IMR-90 (cell line): ENCODE measurements around the gene CIB2. TPM values are rescaled to one million over a fixed set of nuclear protein-coding genes. Genes with fewer than 3 reads are reported as not detected.

Experiments
- ATAC-seq: fragments of 200-7000 bp; cut with Tn5 transposase; 2 replicates; pipeline ENCODE4 v1.9.1; 2020; ENCODE audit warnings: low read depth, mild to moderate bottlenecking, moderate library complexity
- BruUV-seq: library from RNA; stranded (reverse); fragments of 400-500 nt; replicated peaks from 2 replicates; lab custom pipeline; 2021; lab: Mats Ljungman, UMichigan
- CTCF ChIA-PET: fragments of 300-600 bp; formaldehyde crosslinking; extraction: SDS; loops from one replicate; lab custom pipeline; 2021; ENCODE audit warnings: antibody characterized with exemption; lab: Yijun Ruan, JAX
- POLR2A ChIA-PET: fragments of 300-600 bp; sonication (Branson Sonifier 250); formaldehyde crosslinking; loops from one replicate; lab custom pipeline; 2022; ENCODE audit warnings: antibody characterized with exemption; ENCODE audit not compliant: unreplicated experiment; lab: Charles Lee
- DNase-seq: peaks from one replicate; pipeline ENCODE4 v3.0.0; 2013
- H2AFZ ChIP-seq: replicated peaks from 2 replicates; pipeline ENCODE3; 2013; ENCODE audit warnings: low read length, mild to moderate bottlenecking; ENCODE audit not compliant: poor library complexity
- H2AK5ac ChIP-seq: 2 replicates; pipeline ENCODE4 v1.6.1; 2013; ENCODE audit warnings: low read depth, low read length, inconsistent platforms
- H2AK9ac ChIP-seq: replicated peaks from 2 replicates; pipeline ENCODE3; 2013; ENCODE audit warnings: mild to moderate bottlenecking, low read depth, low read length, moderate library complexity; ENCODE audit not compliant: poor library complexity
- H2BK120ac ChIP-seq: 2 replicates; pipeline ENCODE4 v1.6.1; 2013; ENCODE audit warnings: low read depth, low read length, inconsistent platforms
- H2BK15ac ChIP-seq: 3 replicates; pipeline ENCODE4 v1.6.1; 2013; ENCODE audit warnings: low read depth, low read length, inconsistent platforms
- H2BK20ac ChIP-seq: 2 replicates; pipeline ENCODE4 v1.6.1; 2013; ENCODE audit warnings: low read depth, mild to moderate bottlenecking, inconsistent platforms, low read length, moderate library complexity
- H2BK5ac ChIP-seq: 2 replicates; pipeline ENCODE4 v1.6.1; 2013; ENCODE audit warnings: mild to moderate bottlenecking, low read depth, low read length, inconsistent platforms; ENCODE audit not compliant: poor library complexity, severe bottlenecking
- H3K14ac ChIP-seq: replicated peaks from 2 replicates; pipeline ENCODE4 v1.6.1; 2013; ENCODE audit warnings: low read depth, low read length, inconsistent platforms
- H3K18ac ChIP-seq: 2 replicates; pipeline ENCODE4 v1.6.1; 2013; ENCODE audit warnings: low read depth, low read length, control low read depth
- H3K23ac ChIP-seq: 2 replicates; pipeline ENCODE4 v1.6.1; 2013; ENCODE audit warnings: low read depth, low read length, inconsistent platforms
- H3K27ac ChIP-seq: 2 replicates; pipeline ENCODE4 v1.5.1; 2013; ENCODE audit warnings: mild to moderate bottlenecking, control low read depth, low read length; ENCODE audit not compliant: insufficient read depth
- H3K27me3 ChIP-seq: 2 replicates; pipeline ENCODE4 v1.6.1; 2013; ENCODE audit warnings: low read length; ENCODE audit not compliant: control insufficient read depth, insufficient read depth
- H3K36me3 ChIP-seq: 2 replicates; pipeline ENCODE4 v1.6.1; 2013; ENCODE audit warnings: low read length, mixed read lengths; ENCODE audit not compliant: control insufficient read depth, insufficient read depth
- H3K4ac ChIP-seq: 2 replicates; pipeline ENCODE4 v1.6.1; 2013; ENCODE audit warnings: low read depth, low read length, inconsistent platforms
- H3K4me1 ChIP-seq: 2 replicates; pipeline ENCODE4 v1.6.1; 2013; ENCODE audit warnings: low read length, mixed read lengths; ENCODE audit not compliant: control insufficient read depth, insufficient read depth
- H3K4me2 ChIP-seq: 2 replicates; pipeline ENCODE4 v1.6.1; 2013; ENCODE audit warnings: low read depth, mild to moderate bottlenecking, control low read depth, low read length, moderate library complexity
- H3K4me3 ChIP-seq: 2 replicates; pipeline ENCODE4 v1.5.1; 2013; ENCODE audit warnings: low read depth, mild to moderate bottlenecking, control low read depth, low read length, moderate library complexity; ENCODE audit not compliant: insufficient read depth
- H3K56ac ChIP-seq: 2 replicates; pipeline ENCODE4 v1.6.1; 2013; ENCODE audit warnings: low read length, inconsistent platforms; ENCODE audit not compliant: insufficient read depth; ENCODE audit errors: extremely low read depth
- H3K79me1 ChIP-seq, 2 experiments: 2 replicates each; pipeline ENCODE4 v1.6.1; 2013; ENCODE audit warnings: low read length in 2 of 2, inconsistent platforms in 1 of 2, low read depth in 1 of 2
- H3K9ac ChIP-seq: 2 replicates; pipeline ENCODE4 v1.6.1; 2013; ENCODE audit warnings: low read depth, low read length, control low read depth
- H3K9me1 ChIP-seq: 2 replicates; pipeline ENCODE4 v1.6.1; 2013; ENCODE audit warnings: low read length, inconsistent platforms; ENCODE audit not compliant: insufficient read depth
- H3K9me3 ChIP-seq: 2 replicates; pipeline ENCODE4 v1.6.1; 2013; ENCODE audit warnings: low read length; ENCODE audit not compliant: control insufficient read depth, insufficient read depth
- H4K20me1 ChIP-seq: 2 replicates; pipeline ENCODE4 v1.6.1; 2013; ENCODE audit warnings: low read length, inconsistent platforms; ENCODE audit not compliant: insufficient read depth
- H4K5ac ChIP-seq: 2 replicates; pipeline ENCODE4 v1.6.1; 2013; ENCODE audit warnings: mild to moderate bottlenecking, low read depth, low read length, control low read depth
- H4K8ac ChIP-seq, 2 experiments: 2 replicates each; pipeline ENCODE4 v1.6.1; 2013; ENCODE audit warnings: low read depth in 2 of 2, low read length in 2 of 2, control low read depth in 1 of 2, inconsistent platforms in 1 of 2
- H4K91ac ChIP-seq: 2 replicates; pipeline ENCODE4 v1.6.1; 2013; ENCODE audit warnings: low read depth, low read length, inconsistent platforms; ENCODE audit not compliant: insufficient read depth
- BHLHE40 ChIP-seq: fragments of 150-350 bp; IDR thresholded peaks from 2 replicates; pipeline ENCODE4 v1.6.1; 2016; ENCODE audit warnings: mild to moderate bottlenecking, low read depth, low read length
- CEBPB ChIP-seq: IDR thresholded peaks from 2 replicates; pipeline ENCODE4 v1.6.1; 2012; ENCODE audit warnings: low read depth, low read length, improper control_type of control experiment
- CHD1 ChIP-seq: IDR thresholded peaks from 2 replicates; pipeline ENCODE4 v1.6.1; 2012; ENCODE audit warnings: low read depth, low read length, improper control_type of control experiment
- CTCF ChIP-seq: conservative IDR thresholded peaks from 2 replicates; pipeline ENCODE4 v1.5.1; 2012; ENCODE audit warnings: mild to moderate bottlenecking, low read depth, low read length, improper control_type of control experiment
- ELK1 ChIP-seq: fragments of 150-350 bp; IDR thresholded peaks from 2 replicates; pipeline ENCODE4 v1.6.1; 2016; ENCODE audit warnings: low read depth, mild to moderate bottlenecking, low read length, moderate library complexity, borderline replicate concordance
- FOS ChIP-seq: fragments of 150-350 bp; IDR thresholded peaks from 2 replicates; pipeline ENCODE4 v1.6.1; 2016; ENCODE audit warnings: low read depth, low read length
- MAFK ChIP-seq: IDR thresholded peaks from 2 replicates; pipeline ENCODE4 v1.6.1; 2012; ENCODE audit warnings: low read depth, low read length, improper control_type of control experiment
- NFE2L2 ChIP-seq: fragments of 150-350 bp; IDR thresholded peaks from 2 replicates; pipeline ENCODE4 v1.6.1; 2016; ENCODE audit warnings: low read depth, mild to moderate bottlenecking, low read length
- POLR2A ChIP-seq: IDR thresholded peaks from 2 replicates; pipeline ENCODE4 v1.6.1; 2012; ENCODE audit warnings: mild to moderate bottlenecking, low read depth, low read length
- RAD21 ChIP-seq: IDR thresholded peaks from 2 replicates; pipeline ENCODE4 v1.6.1; 2012; ENCODE audit warnings: low read length, improper control_type of control experiment
- RCOR1 ChIP-seq: IDR thresholded peaks from 2 replicates; pipeline ENCODE4 v1.6.1; 2012; ENCODE audit warnings: mild to moderate bottlenecking, low read length, improper control_type of control experiment; ENCODE audit not compliant: insufficient replicate concordance
- WGBS, 2 experiments: methylation state at CpG; one replicate each; pipeline versions ENCODE4 v1.1.5 to v1.1.7; 2013; ENCODE audit warnings: missing lambda C conversion rate in 2 of 2; ENCODE audit not compliant: insufficient read length in 1 of 2; ENCODE audit errors: extremely low coverage in 2 of 2; 5-methylcytosine and 5-hydroxymethylcytosine counted together
- dilution Hi-C: fragments of 300-500 bp; cut with HindIII; formaldehyde crosslinking; loops from one replicate; pipeline ENCODE4 v1.14.3; 2018; ENCODE audit warnings: low sequenced_read_pairs; ENCODE audit not compliant: unreplicated experiment
- in situ Hi-C: fragments of 300-500 bp; cut with MboI; formaldehyde crosslinking; loops from 3 replicates; pipeline ENCODE4 v1.14.3; 2019; ENCODE audit warnings: low sequenced_read_pairs, inconsistent platforms, mixed read lengths
- intact Hi-C: fragments of 100-400 bp; cut with micrococcal nuclease; formaldehyde crosslinking; loops from 2 replicates; pipeline ENCODE4 v1.10.0; 2022
- polyA plus RNA-seq, 3 experiments: library from polyadenylated mRNA; depleted of rRNA; stranded (reverse); fragments of >200 nt; gene quantifications; 2 replicates each; pipeline ENCODE4 v1.2.3, GENCODE V29; 2012; ENCODE audit warnings: low replicate concordance in 1 of 3
- total RNA-seq: library from RNA; depleted of rRNA; stranded (reverse); fragments of >200 nt; gene quantifications from 2 replicates; pipeline ENCODE4 v1.2.3, GENCODE V29; 2012

CIB2 gene
- total and polyA plus RNA-seq, 2 of the 4 experiments (the other 2 are of a cell fraction): 2.2 to 2.4 TPM

GRCh38 chr15:78082743-78083110 lies 48.5 kb downstream of the CIB2 start:
- no peak overlapping the region for H2AK9ac ChIP-seq
- H3K4me1 ChIP-seq: peaks cover 27% of the 10 kb centered on the region
- peak overlapping the region; percentile 30 to 31; a peak in 2 of 4 replicates for H4K8ac ChIP-seq
- peaks cover 22% of the 10 kb centered on the region for H3K9me1 ChIP-seq
- peak overlapping the region; percentile 5; the same call in 1 of the 2 replicates for H3K18ac ChIP-seq
- no peaks in the 10 kb centered on the region for H3K79me1 ChIP-seq
- peak overlapping the region; percentile 67; the same call in 2 of the 3 replicates for H2BK15ac ChIP-seq
- no TSS peak for BruUV-seq
- H2BK5ac ChIP-seq: no peak overlapping the region
- H3K4ac ChIP-seq: peak overlapping the region; percentile 63
- no peak overlapping the region for H3K9ac ChIP-seq
- no peak; the same call in 1 of the 2 replicates for ATAC-seq
- no peaks in the 10 kb centered on the region for H3K9me3 ChIP-seq
- ChIA-PET CTCF (interaction anchor here (0.8 to 1.5 kb wide), 2 partner anchors 9 to 25 kb away, joined by 4 to 8 read pairs; no protein-coding TSS in a partner anchor), POLR2A (no interaction called here)
- TF ChIP-seq RAD21: no peak
- no peak for TF ChIP-seq CHD1
- no peak for TF ChIP-seq NFE2L2
- no peak for TF ChIP-seq BHLHE40
- no peak for TF ChIP-seq POLR2A
- TF ChIP-seq RCOR1: no peak
- TF ChIP-seq CTCF: no peak
- TF ChIP-seq CEBPB: no peak
- no peak for TF ChIP-seq FOS
- no peak for TF ChIP-seq ELK1
- TF ChIP-seq MAFK: no peak
- WGBS, 2 experiments: 70% methylated on average over 1 of the region's 1 CpG; no CpG with 5 or more reads in 1 of the 2 experiments
- no peaks in the 10 kb centered on the region for H3K27me3 ChIP-seq
- H2AK5ac ChIP-seq: peak overlapping the region; percentile 71; the same call in 1 of the 2 replicates
- DNase-seq: no peak
- intact Hi-C loops (no loop called here), in situ Hi-C loops (no loop called here), dilution Hi-C loops (no loop called here)
- peak overlapping the region; percentile 61 for H4K91ac ChIP-seq
- H3K27ac ChIP-seq: peak overlapping the region; percentile 67; the same call in 1 of the 2 replicates
- peak overlapping the region; percentile 28 for H4K5ac ChIP-seq
- H3K36me3 ChIP-seq: no peaks in the 10 kb centered on the region
- 0 out of 2 replicates have a peak overlapping the region, but pooled peaks have one; percentile 1 for H2BK20ac ChIP-seq
- peak overlapping the region; percentile 59 for H2BK120ac ChIP-seq
- H4K20me1 ChIP-seq: no peaks in the 10 kb centered on the region; the same call in 1 of the 2 replicates
- 0 out of 2 replicates have a peak overlapping the region, but pooled peaks have one; percentile 0 for H3K23ac ChIP-seq
- H3K14ac ChIP-seq: peak overlapping the region; percentile 38; the same call in 1 of the 2 replicates
- no peak overlapping the region for H3K56ac ChIP-seq
- no peak overlapping the region for H2AFZ ChIP-seq
- H3K4me3 ChIP-seq: no peak overlapping the region
- no peak overlapping the region for H3K4me2 ChIP-seq
